PFSK-1 (cell line): ENCODE results near the gene CREG1.

Experiments
- POLR2AphosphoS5 ChIP-seq: IDR thresholded peaks from 2 replicates; pipeline ENCODE4 v1.6.1; 2012; ENCODE audit warnings: low read depth, mild to moderate bottlenecking, control low read depth, low read length, moderate library complexity
- SIN3A ChIP-seq: IDR thresholded peaks from 2 replicates; pipeline ENCODE4 v1.6.1; 2012; ENCODE audit warnings: mild to moderate bottlenecking, low read length, moderate library complexity, borderline replicate concordance; ENCODE audit not compliant: insufficient read depth
- TF ChIP-seq, protein P1 (sequence below), 2 experiments: IDR thresholded peaks; 2 replicates each; pipeline versions ENCODE4 v1.6.1 to v1.8.0; 2011 to 2012; ENCODE audit warnings: low read depth in 2 of 2, low read length in 2 of 2, control low read depth in 1 of 2, inconsistent platforms in 1 of 2, mild to moderate bottlenecking in 1 of 2, moderate library complexity in 1 of 2; ENCODE audit not compliant: insufficient read depth in 1 of 2

DNA sequence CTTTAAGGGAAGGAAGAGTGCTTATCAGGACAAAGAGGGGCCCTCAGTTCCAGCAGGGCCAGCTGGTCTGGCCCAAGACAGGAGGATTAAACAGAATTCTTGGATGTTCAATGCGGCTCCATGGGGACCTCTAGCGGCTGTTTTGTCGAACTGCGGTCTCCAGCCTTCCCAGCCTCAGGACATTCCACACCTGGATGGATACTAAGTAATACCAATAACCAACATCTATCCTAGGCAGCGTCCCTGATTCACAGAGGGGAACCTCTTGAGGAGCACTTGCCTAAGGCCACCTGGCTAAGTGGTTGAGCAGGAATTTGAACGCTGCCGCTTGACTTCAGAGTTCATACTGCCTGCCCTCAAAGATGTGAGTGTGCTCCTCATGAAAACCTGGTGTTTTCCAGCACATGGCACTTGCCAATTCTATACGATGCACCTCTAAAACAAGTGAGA is 19.7 kb downstream of the CREG1 start:
- no peak for TF ChIP-seq POLR2AphosphoS5
- TF ChIP-seq, protein P1, sequence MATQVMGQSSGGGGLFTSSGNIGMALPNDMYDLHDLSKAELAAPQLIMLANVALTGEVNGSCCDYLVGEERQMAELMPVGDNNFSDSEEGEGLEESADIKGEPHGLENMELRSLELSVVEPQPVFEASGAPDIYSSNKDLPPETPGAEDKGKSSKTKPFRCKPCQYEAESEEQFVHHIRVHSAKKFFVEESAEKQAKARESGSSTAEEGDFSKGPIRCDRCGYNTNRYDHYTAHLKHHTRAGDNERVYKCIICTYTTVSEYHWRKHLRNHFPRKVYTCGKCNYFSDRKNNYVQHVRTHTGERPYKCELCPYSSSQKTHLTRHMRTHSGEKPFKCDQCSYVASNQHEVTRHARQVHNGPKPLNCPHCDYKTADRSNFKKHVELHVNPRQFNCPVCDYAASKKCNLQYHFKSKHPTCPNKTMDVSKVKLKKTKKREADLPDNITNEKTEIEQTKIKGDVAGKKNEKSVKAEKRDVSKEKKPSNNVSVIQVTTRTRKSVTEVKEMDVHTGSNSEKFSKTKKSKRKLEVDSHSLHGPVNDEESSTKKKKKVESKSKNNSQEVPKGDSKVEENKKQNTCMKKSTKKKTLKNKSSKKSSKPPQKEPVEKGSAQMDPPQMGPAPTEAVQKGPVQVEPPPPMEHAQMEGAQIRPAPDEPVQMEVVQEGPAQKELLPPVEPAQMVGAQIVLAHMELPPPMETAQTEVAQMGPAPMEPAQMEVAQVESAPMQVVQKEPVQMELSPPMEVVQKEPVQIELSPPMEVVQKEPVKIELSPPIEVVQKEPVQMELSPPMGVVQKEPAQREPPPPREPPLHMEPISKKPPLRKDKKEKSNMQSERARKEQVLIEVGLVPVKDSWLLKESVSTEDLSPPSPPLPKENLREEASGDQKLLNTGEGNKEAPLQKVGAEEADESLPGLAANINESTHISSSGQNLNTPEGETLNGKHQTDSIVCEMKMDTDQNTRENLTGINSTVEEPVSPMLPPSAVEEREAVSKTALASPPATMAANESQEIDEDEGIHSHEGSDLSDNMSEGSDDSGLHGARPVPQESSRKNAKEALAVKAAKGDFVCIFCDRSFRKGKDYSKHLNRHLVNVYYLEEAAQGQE (IDR thresholded peaks at IDR 0.05; ENCODE audit: insufficient read depth in 1 of 2, low read depth in 2 of 2, low read length in 2 of 2), result no peak
- TF ChIP-seq SIN3A, result no peak
